IMR-90 (cell line): ENCODE results near the gene CHTF8. TPM values are rescaled to one million over a fixed set of nuclear protein-coding genes. Genes with fewer than 3 reads are reported as not detected.

Experiments used
- ATAC-seq: fragments of 200-7000 bp; cut with Tn5 transposase; 2 replicates; pipeline ENCODE4 v1.9.1; 2020; ENCODE audit warnings: low read depth, mild to moderate bottlenecking, moderate library complexity
- BruUV-seq: library from RNA; stranded (reverse); fragments of 400-500 nt; replicated peaks from 2 replicates; lab custom pipeline; 2021; lab: Mats Ljungman, UMichigan
- CTCF ChIA-PET: fragments of 300-600 bp; formaldehyde crosslinking; extraction: SDS; loops from one replicate; lab custom pipeline; 2021; ENCODE audit warnings: antibody characterized with exemption; lab: Yijun Ruan, JAX
- POLR2A ChIA-PET: fragments of 300-600 bp; sonication (Branson Sonifier 250); formaldehyde crosslinking; loops from one replicate; lab custom pipeline; 2022; ENCODE audit warnings: antibody characterized with exemption; ENCODE audit not compliant: unreplicated experiment; lab: Charles Lee
- DNase-seq: peaks from one replicate; pipeline ENCODE4 v3.0.0; 2013
- H2AFZ ChIP-seq: replicated peaks from 2 replicates; pipeline ENCODE3; 2013; ENCODE audit warnings: low read length, mild to moderate bottlenecking; ENCODE audit not compliant: poor library complexity
- H2AK5ac ChIP-seq: 2 replicates; pipeline ENCODE4 v1.6.1; 2013; ENCODE audit warnings: low read depth, low read length, inconsistent platforms
- H2AK9ac ChIP-seq: replicated peaks from 2 replicates; pipeline ENCODE3; 2013; ENCODE audit warnings: mild to moderate bottlenecking, low read depth, low read length, moderate library complexity; ENCODE audit not compliant: poor library complexity
- H2BK120ac ChIP-seq: 2 replicates; pipeline ENCODE4 v1.6.1; 2013; ENCODE audit warnings: low read depth, low read length, inconsistent platforms
- H2BK15ac ChIP-seq: 3 replicates; pipeline ENCODE4 v1.6.1; 2013; ENCODE audit warnings: low read depth, low read length, inconsistent platforms
- H2BK20ac ChIP-seq: 2 replicates; pipeline ENCODE4 v1.6.1; 2013; ENCODE audit warnings: low read depth, mild to moderate bottlenecking, inconsistent platforms, low read length, moderate library complexity
- H2BK5ac ChIP-seq: 2 replicates; pipeline ENCODE4 v1.6.1; 2013; ENCODE audit warnings: mild to moderate bottlenecking, low read depth, low read length, inconsistent platforms; ENCODE audit not compliant: poor library complexity, severe bottlenecking
- H3K14ac ChIP-seq: replicated peaks from 2 replicates; pipeline ENCODE4 v1.6.1; 2013; ENCODE audit warnings: low read depth, low read length, inconsistent platforms
- H3K18ac ChIP-seq: 2 replicates; pipeline ENCODE4 v1.6.1; 2013; ENCODE audit warnings: low read depth, low read length, control low read depth
- H3K23ac ChIP-seq: 2 replicates; pipeline ENCODE4 v1.6.1; 2013; ENCODE audit warnings: low read depth, low read length, inconsistent platforms
- H3K27ac ChIP-seq: 2 replicates; pipeline ENCODE4 v1.5.1; 2013; ENCODE audit warnings: mild to moderate bottlenecking, control low read depth, low read length; ENCODE audit not compliant: insufficient read depth
- H3K27me3 ChIP-seq: 2 replicates; pipeline ENCODE4 v1.6.1; 2013; ENCODE audit warnings: low read length; ENCODE audit not compliant: control insufficient read depth, insufficient read depth
- H3K36me3 ChIP-seq: 2 replicates; pipeline ENCODE4 v1.6.1; 2013; ENCODE audit warnings: low read length, mixed read lengths; ENCODE audit not compliant: control insufficient read depth, insufficient read depth
- H3K4ac ChIP-seq: 2 replicates; pipeline ENCODE4 v1.6.1; 2013; ENCODE audit warnings: low read depth, low read length, inconsistent platforms
- H3K4me1 ChIP-seq: 2 replicates; pipeline ENCODE4 v1.6.1; 2013; ENCODE audit warnings: low read length, mixed read lengths; ENCODE audit not compliant: control insufficient read depth, insufficient read depth
- H3K4me2 ChIP-seq: 2 replicates; pipeline ENCODE4 v1.6.1; 2013; ENCODE audit warnings: low read depth, mild to moderate bottlenecking, control low read depth, low read length, moderate library complexity
- H3K4me3 ChIP-seq: 2 replicates; pipeline ENCODE4 v1.5.1; 2013; ENCODE audit warnings: low read depth, mild to moderate bottlenecking, control low read depth, low read length, moderate library complexity; ENCODE audit not compliant: insufficient read depth
- H3K56ac ChIP-seq: 2 replicates; pipeline ENCODE4 v1.6.1; 2013; ENCODE audit warnings: low read length, inconsistent platforms; ENCODE audit not compliant: insufficient read depth; ENCODE audit errors: extremely low read depth
- H3K79me1 ChIP-seq, 2 experiments: 2 replicates each; pipeline ENCODE4 v1.6.1; 2013; ENCODE audit warnings: low read length in 2 of 2, inconsistent platforms in 1 of 2, low read depth in 1 of 2
- H3K9ac ChIP-seq: 2 replicates; pipeline ENCODE4 v1.6.1; 2013; ENCODE audit warnings: low read depth, low read length, control low read depth
- H3K9me1 ChIP-seq: 2 replicates; pipeline ENCODE4 v1.6.1; 2013; ENCODE audit warnings: low read length, inconsistent platforms; ENCODE audit not compliant: insufficient read depth
- H3K9me3 ChIP-seq: 2 replicates; pipeline ENCODE4 v1.6.1; 2013; ENCODE audit warnings: low read length; ENCODE audit not compliant: control insufficient read depth, insufficient read depth
- H4K20me1 ChIP-seq: 2 replicates; pipeline ENCODE4 v1.6.1; 2013; ENCODE audit warnings: low read length, inconsistent platforms; ENCODE audit not compliant: insufficient read depth
- H4K5ac ChIP-seq: 2 replicates; pipeline ENCODE4 v1.6.1; 2013; ENCODE audit warnings: mild to moderate bottlenecking, low read depth, low read length, control low read depth
- H4K8ac ChIP-seq, 2 experiments: 2 replicates each; pipeline ENCODE4 v1.6.1; 2013; ENCODE audit warnings: low read depth in 2 of 2, low read length in 2 of 2, control low read depth in 1 of 2, inconsistent platforms in 1 of 2
- H4K91ac ChIP-seq: 2 replicates; pipeline ENCODE4 v1.6.1; 2013; ENCODE audit warnings: low read depth, low read length, inconsistent platforms; ENCODE audit not compliant: insufficient read depth
- CEBPB ChIP-seq: IDR thresholded peaks from 2 replicates; pipeline ENCODE4 v1.6.1; 2012; ENCODE audit warnings: low read depth, low read length, improper control_type of control experiment
- MXI1 ChIP-seq: IDR thresholded peaks from 2 replicates; pipeline ENCODE4 v1.6.1; 2012; ENCODE audit warnings: low read depth, mild to moderate bottlenecking, low read length, moderate library complexity, borderline replicate concordance
- POLR2A ChIP-seq: IDR thresholded peaks from 2 replicates; pipeline ENCODE4 v1.6.1; 2012; ENCODE audit warnings: mild to moderate bottlenecking, low read depth, low read length
- RAD21 ChIP-seq: IDR thresholded peaks from 2 replicates; pipeline ENCODE4 v1.6.1; 2012; ENCODE audit warnings: low read length, improper control_type of control experiment
- SMC3 ChIP-seq: fragments of 150-350 bp; IDR thresholded peaks from 2 replicates; pipeline ENCODE4 v1.6.1; 2016; ENCODE audit warnings: low read depth, mild to moderate bottlenecking, antibody characterized with exemption, low read length, moderate library complexity
- WGBS, 2 experiments: methylation state at CpG; one replicate each; pipeline versions ENCODE4 v1.1.5 to v1.1.7; 2013; ENCODE audit warnings: missing lambda C conversion rate in 2 of 2; ENCODE audit not compliant: insufficient read length in 1 of 2; ENCODE audit errors: extremely low coverage in 2 of 2; 5-methylcytosine and 5-hydroxymethylcytosine counted together
- dilution Hi-C: fragments of 300-500 bp; cut with HindIII; formaldehyde crosslinking; loops from one replicate; pipeline ENCODE4 v1.14.3; 2018; ENCODE audit warnings: low sequenced_read_pairs; ENCODE audit not compliant: unreplicated experiment
- in situ Hi-C: fragments of 300-500 bp; cut with MboI; formaldehyde crosslinking; loops from 3 replicates; pipeline ENCODE4 v1.14.3; 2019; ENCODE audit warnings: low sequenced_read_pairs, inconsistent platforms, mixed read lengths
- intact Hi-C: fragments of 100-400 bp; cut with micrococcal nuclease; formaldehyde crosslinking; loops from 2 replicates; pipeline ENCODE4 v1.10.0; 2022
- polyA plus RNA-seq, 3 experiments: library from polyadenylated mRNA; depleted of rRNA; stranded (reverse); fragments of >200 nt; gene quantifications; 2 replicates each; pipeline ENCODE4 v1.2.3, GENCODE V29; 2012; ENCODE audit warnings: low replicate concordance in 1 of 3
- total RNA-seq: library from RNA; depleted of rRNA; stranded (reverse); fragments of >200 nt; gene quantifications from 2 replicates; pipeline ENCODE4 v1.2.3, GENCODE V29; 2012
- TF ChIP-seq, protein P1 (sequence below): conservative IDR thresholded peaks from 2 replicates; pipeline ENCODE4 v1.5.1; 2012; ENCODE audit warnings: mild to moderate bottlenecking, low read depth, low read length, improper control_type of control experiment

The CHTF8 gene
- total and polyA plus RNA-seq, 2 of the 4 experiments (the other 2 are of a cell fraction): 47.1 to 122 TPM

DNA sequence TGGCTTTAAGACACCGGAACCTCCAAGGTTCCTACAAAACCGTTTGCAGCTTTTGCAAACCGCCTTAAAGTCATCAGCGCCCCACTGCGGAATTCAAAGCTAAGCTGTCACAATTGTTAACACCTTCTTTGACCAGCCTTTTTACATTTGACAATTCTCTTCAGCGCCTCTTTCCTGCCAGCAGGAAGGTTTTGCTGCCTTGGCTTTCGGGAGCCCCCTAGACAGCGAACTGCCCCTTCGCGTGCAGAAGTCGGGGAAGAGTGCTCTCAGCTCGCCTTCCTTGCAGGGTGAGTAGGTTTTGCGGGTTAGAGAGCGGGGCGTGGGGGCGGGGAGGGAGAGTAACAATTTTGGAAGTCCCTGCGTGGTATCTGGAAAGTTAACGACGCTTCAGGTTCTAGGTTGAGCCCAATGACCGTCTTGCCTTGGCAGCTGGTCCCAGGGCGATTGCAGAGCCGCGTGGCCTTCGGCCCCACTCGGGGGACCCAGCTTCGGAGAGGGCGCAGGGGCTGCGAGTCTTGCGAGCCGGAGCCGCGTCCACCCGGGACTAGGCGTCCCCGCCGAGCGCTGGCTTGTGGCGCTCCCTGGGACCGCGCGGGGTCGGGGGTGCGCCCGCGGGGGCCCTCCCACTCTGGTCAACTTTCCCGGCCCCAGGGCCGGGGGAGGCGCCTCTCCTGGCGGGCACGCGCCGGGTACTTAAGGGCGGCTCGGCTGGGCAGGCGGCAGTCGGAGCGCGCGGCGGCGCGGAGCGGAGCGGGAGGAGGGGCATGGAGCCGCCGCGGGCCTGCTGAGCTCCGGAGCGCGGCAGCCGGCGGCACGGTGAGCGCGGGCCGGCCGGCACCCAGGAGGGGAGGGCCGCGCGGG lies 26.7 kb downstream of the CHTF8 start, which contains the start of gene HAS3:
HAS3 (plus strand) TSS at position 153 of the 861 bp plus-strand sequence. CDS start 3,743 bp downstream, outside the sequence.
- dilution Hi-C loops: no loop called here
- Histone ChIP-seq H3K14ac (no peak within 1 kb of the TSS; the same call in 1 of the 2 replicates), H4K91ac (0 out of 2 replicates have a peak within 1 kb of the TSS, but pooled peaks have one; percentile 10), H4K5ac (no peak within 1 kb of the TSS), H3K9me1 (peaks cover 3% of the 10 kb centered on the region), H3K4ac (no peak within 1 kb of the TSS), H3K27ac (no peak within 1 kb of the TSS), H2BK5ac (no peak within 1 kb of the TSS), H2BK20ac (no peak within 1 kb of the TSS), H4K8ac (no peak within 1 kb of the TSS), H2AFZ (peak within 1 kb of the TSS; percentile 89), H3K4me1 (peaks cover 7% of the 10 kb centered on the region; the same call in 1 of the 2 replicates), H3K4me3 (peak within 1 kb of the TSS; percentile 60), H3K27me3 (no peaks in the 10 kb centered on the region), H3K56ac (no peak within 1 kb of the TSS), H2BK120ac (no peak within 1 kb of the TSS), H3K9me3 (no peaks in the 10 kb centered on the region), H4K20me1 (peaks cover 16% of the 10 kb centered on the region), H3K4me2 (peak within 1 kb of the TSS; percentile 93), H2AK5ac (peak within 1 kb of the TSS; percentile 40; the same call in 1 of the 2 replicates), H3K9ac (no peak within 1 kb of the TSS; the same call in 1 of the 2 replicates), H3K36me3 (peaks cover 9% of the 10 kb centered on the region; the same call in 1 of the 2 replicates), H2BK15ac (no peak within 1 kb of the TSS), H3K18ac (no peak within 1 kb of the TSS), H2AK9ac (peak within 1 kb of the TSS; percentile 81), H3K79me1 (no peaks in the 10 kb centered on the region; a peak in 1 of 4 replicates), H3K23ac (peak within 1 kb of the TSS; percentile 41)
- in situ Hi-C loops: no loop called here
- BruUV-seq: no TSS peak
- intact Hi-C loops: loop anchor here (1.0 kb wide), 1 partner anchor 203 kb away; no protein-coding TSS in a partner anchor
- peak; percentile 41 for TF ChIP-seq RAD21
- no peak for TF ChIP-seq MXI1
- TF ChIP-seq, protein P1, sequence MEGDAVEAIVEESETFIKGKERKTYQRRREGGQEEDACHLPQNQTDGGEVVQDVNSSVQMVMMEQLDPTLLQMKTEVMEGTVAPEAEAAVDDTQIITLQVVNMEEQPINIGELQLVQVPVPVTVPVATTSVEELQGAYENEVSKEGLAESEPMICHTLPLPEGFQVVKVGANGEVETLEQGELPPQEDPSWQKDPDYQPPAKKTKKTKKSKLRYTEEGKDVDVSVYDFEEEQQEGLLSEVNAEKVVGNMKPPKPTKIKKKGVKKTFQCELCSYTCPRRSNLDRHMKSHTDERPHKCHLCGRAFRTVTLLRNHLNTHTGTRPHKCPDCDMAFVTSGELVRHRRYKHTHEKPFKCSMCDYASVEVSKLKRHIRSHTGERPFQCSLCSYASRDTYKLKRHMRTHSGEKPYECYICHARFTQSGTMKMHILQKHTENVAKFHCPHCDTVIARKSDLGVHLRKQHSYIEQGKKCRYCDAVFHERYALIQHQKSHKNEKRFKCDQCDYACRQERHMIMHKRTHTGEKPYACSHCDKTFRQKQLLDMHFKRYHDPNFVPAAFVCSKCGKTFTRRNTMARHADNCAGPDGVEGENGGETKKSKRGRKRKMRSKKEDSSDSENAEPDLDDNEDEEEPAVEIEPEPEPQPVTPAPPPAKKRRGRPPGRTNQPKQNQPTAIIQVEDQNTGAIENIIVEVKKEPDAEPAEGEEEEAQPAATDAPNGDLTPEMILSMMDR: peak; percentile 36
- peak; percentile 62 for TF ChIP-seq POLR2A
- 0 out of 2 replicates have a peak, but pooled peaks have one; percentile 19 for TF ChIP-seq SMC3
- TF ChIP-seq CEBPB: no peak
- ATAC-seq (peak; percentile 90), DNase-seq (peak; percentile 48)
- ChIA-PET CTCF (interaction anchor here (0.6 to 1.3 kb wide), 4 partner anchors 203 to 260 kb away, joined by 3 to 7 read pairs (median 4); no protein-coding TSS in a partner anchor), POLR2A (no interaction called here)
- 3% methylated on average over 42 of the region's 80 CpGs; no CpG with 5 or more reads in 1 of the 2 experiments for WGBS, 2 experiments
